K562 (cell line): ENCODE results near the gene TLR5. TPM values are rescaled to one million over a fixed set of nuclear protein-coding genes. Genes with fewer than 3 reads are reported as not detected.
A peak's percentile ranks its signal among the peaks of the same experiment; 100 is the strongest.

Source experiments
- BRD4 ChIP-seq: fragments of 200-600 bp; sonication (generic); IDR thresholded peaks from 2 replicates; pipeline ENCODE4 v1.6.1; 2017; ENCODE audit warnings: inconsistent platforms
- CXXC5 ChIP-seq: fragments of 250-450 bp; sonication (Bioruptor Pico); IDR thresholded peaks from 2 replicates; pipeline ENCODE4 v1.8.0; 2022; ENCODE audit warnings: inconsistent platforms, mild to moderate bottlenecking, moderate library complexity
- ETS2 ChIP-seq: IDR thresholded peaks from 2 replicates; pipeline ENCODE4 v1.6.1; 2016; ENCODE audit warnings: borderline replicate concordance, missing genetic modification characterization, mild to moderate bottlenecking, moderate library complexity, missing compliant biosample characterization; ENCODE audit not compliant: poor library complexity, severe bottlenecking
- FOXK1 ChIP-seq: sonication (generic); formaldehyde crosslinking; IDR thresholded peaks from 2 replicates; pipeline ENCODE4 v1.8.0; 2022; ENCODE audit warnings: missing genetic modification reagents, mild to moderate bottlenecking, borderline replicate concordance
- GABPA ChIP-seq: fragments of 200-800 bp; sonication (Bioruptor generic); conservative IDR thresholded peaks from 2 replicates; pipeline ENCODE4 v1.6.1; 2016; ENCODE audit warnings: low read depth, missing genetic modification characterization, missing compliant biosample characterization
- HDAC6 ChIP-seq: IDR thresholded peaks from 2 replicates; pipeline ENCODE4 v1.6.1; 2012; ENCODE audit warnings: low read depth, mild to moderate bottlenecking, control low read depth, inconsistent platforms, low read length, moderate library complexity
- ILF3 ChIP-seq: fragments of 450-650 bp; IDR thresholded peaks from 2 replicates; pipeline ENCODE4 v1.6.1; 2018; ENCODE audit warnings: antibody characterized with exemption, mild to moderate bottlenecking, moderate library complexity, borderline replicate concordance
- MYBL2 ChIP-seq, 2 experiments: fragments of 450-650 bp in 1 of 2; sonication (generic) in 1 of 2; formaldehyde crosslinking in 1 of 2; IDR thresholded peaks; 2 replicates each; pipeline versions ENCODE4 v1.6.1 to v1.8.1; 2017 to 2022; ENCODE audit warnings: borderline replicate concordance in 1 of 2, inconsistent platforms in 1 of 2, low read depth in 1 of 2, mild to moderate bottlenecking in 1 of 2, missing genetic modification reagents in 1 of 2, moderate library complexity in 1 of 2
- PYGO2 ChIP-seq: fragments of 450-650 bp; IDR thresholded peaks from 2 replicates; pipeline ENCODE4 v1.6.1; 2016; ENCODE audit warnings: mild to moderate bottlenecking, missing genetic modification characterization, moderate library complexity, missing compliant biosample characterization
- RFX1 ChIP-seq: fragments of 450-650 bp; IDR thresholded peaks from 2 replicates; pipeline ENCODE4 v1.6.1; 2016; ENCODE audit warnings: mild to moderate bottlenecking, moderate library complexity
- RHOXF2B ChIP-seq: fragments of 250-450 bp; sonication (Bioruptor Pico); conservative IDR thresholded peaks from 2 replicates; pipeline ENCODE4 v1.5.1; 2021
- SIN3B ChIP-seq: fragments of 450-650 bp; IDR thresholded peaks from 2 replicates; pipeline ENCODE4 v1.6.1; 2017; ENCODE audit warnings: low read depth, mild to moderate bottlenecking, moderate library complexity
- SMARCC2 ChIP-seq: fragments of 450-650 bp; IDR thresholded peaks from 2 replicates; pipeline ENCODE4 v1.6.1; 2017; ENCODE audit warnings: antibody characterized with exemption, moderate library complexity, mild to moderate bottlenecking, low read depth
- SP1 ChIP-seq: sonication (generic); formaldehyde crosslinking; IDR thresholded peaks from 2 replicates; pipeline ENCODE4 v1.8.1; 2022; ENCODE audit warnings: mild to moderate bottlenecking, missing genetic modification reagents
- SRSF9 ChIP-seq: fragments of 200-400 bp; formaldehyde crosslinking; IDR thresholded peaks from 2 replicates; pipeline ENCODE4 v1.6.1; 2017; ENCODE audit warnings: low read depth, low read length, borderline replicate concordance
- TEAD2 ChIP-seq: fragments of 450-650 bp; IDR thresholded peaks from 2 replicates; pipeline ENCODE4 v1.6.1; 2016; ENCODE audit warnings: missing genetic modification characterization, control low read depth, missing compliant biosample characterization
- polyA plus RNA-seq, 8 experiments: library from polyadenylated mRNA; depleted of rRNA in 4 of 8; stranded (reverse) in 5 of 8; unstranded in 3 of 8; fragments of >200 nt; fragmentation: Nextera tagmentation in 2 of 8; fragmentation: Illumina TruSeq in 1 of 8; extraction: Ambion mirVana in 2 of 8; extraction: Trizol in 1 of 8; gene quantifications; 2 replicates each; pipeline versions ENCODE4 v1.2.1 to v1.2.3, GENCODE V29; 2011 to 2014; ENCODE audit warnings: inconsistent platforms in 1 of 8, missing spikeins in 1 of 8
- total RNA-seq, 7 experiments: library from RNA; depleted of rRNA in 6 of 7; stranded (reverse); fragments of >200 nt in 6 of 7; fragmentation: Illumina TruSeq in 2 of 7; extraction: Trizol in 2 of 7; gene quantifications; 2 replicates each; pipeline versions ENCODE4 v1.2.1 to v1.2.3, GENCODE V29; 2011 to 2021; ENCODE audit warnings: low replicate concordance in 1 of 7
- TF ChIP-seq, protein P1 (sequence below): fragments of 250-450 bp; sonication (Bioruptor Pico); IDR thresholded peaks from 2 replicates; pipeline ENCODE4 v1.8.0; 2021; ENCODE audit warnings: mild to moderate bottlenecking, moderate library complexity
- TF ChIP-seq, protein P2 (sequence below): fragments of 450-650 bp; formaldehyde crosslinking; IDR thresholded peaks from 2 replicates; pipeline ENCODE4 v1.4.0; 2020; ENCODE audit warnings: mild to moderate bottlenecking, moderate library complexity
- TF ChIP-seq, protein P3 (sequence below): fragments of 250-450 bp; sonication (Bioruptor Pico); IDR thresholded peaks from 2 replicates; pipeline ENCODE4 v1.5.1; 2021; ENCODE audit warnings: mild to moderate bottlenecking
- TF ChIP-seq, protein P4 (sequence below), 2 experiments: fragments of 450-650 bp in 1 of 2; sonication (generic) in 1 of 2; formaldehyde crosslinking; conservative IDR thresholded peaks; 2 replicates each; pipeline versions ENCODE4 v1.4.0 to v1.8.1; 2020 to 2022; ENCODE audit warnings: mild to moderate bottlenecking in 1 of 2, missing genetic modification reagents in 1 of 2
- TF ChIP-seq, protein P5 (sequence below), 2 experiments: fragments of 250-450 bp in 1 of 2; fragments of 450-650 bp in 1 of 2; sonication (Bioruptor Pico) in 1 of 2; IDR thresholded peaks; 2 replicates each; pipeline versions ENCODE4 v1.6.1 to v1.8.0; 2016 to 2021; ENCODE audit warnings: mild to moderate bottlenecking in 2 of 2, moderate library complexity in 2 of 2, missing compliant biosample characterization in 1 of 2, missing genetic modification characterization in 1 of 2

The TLR5 gene
- total and polyA plus RNA-seq, 9 of the 15 experiments (the other 6 are each of a cell fraction or from before 2014, with no cell fraction given) = 0.93 to 7.4 (median 1.9) TPM

DNA sequence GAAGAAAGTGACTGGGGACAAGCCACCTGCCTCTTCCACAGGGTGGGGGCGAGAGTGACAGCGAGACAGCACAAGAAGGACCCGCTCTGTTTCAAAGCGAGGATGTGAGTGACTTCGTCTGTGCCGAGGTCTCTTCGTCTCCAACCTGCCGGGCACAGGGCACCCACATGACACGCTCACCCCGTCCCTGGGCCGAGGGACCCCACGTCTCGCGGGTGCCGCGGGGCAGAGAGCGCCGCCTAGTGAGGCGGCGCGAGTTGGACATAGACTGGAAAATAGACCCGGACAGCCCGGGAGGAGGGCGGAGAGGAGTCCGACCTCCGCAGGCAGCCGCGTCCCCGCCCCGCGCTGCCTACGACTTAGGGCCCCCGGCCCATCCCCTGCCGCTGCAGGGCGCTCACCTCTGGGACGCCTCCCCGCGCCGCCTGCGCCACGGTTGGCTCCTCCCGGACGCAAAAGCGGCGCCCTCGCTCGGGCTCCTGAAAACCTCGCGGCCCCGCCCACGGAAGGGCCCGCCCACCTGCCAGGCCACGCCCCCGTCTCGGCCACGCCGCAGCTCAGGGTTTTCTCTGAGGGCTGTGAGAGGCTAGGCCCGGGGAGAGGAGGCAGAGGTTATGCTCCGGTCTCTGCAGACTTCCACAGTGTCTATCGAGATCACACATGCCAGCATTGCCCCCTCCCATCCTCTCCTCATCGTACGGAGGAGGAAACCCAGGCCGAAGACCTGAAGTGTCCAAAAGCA, at the start of gene TLR5 (continued):
- TF ChIP-seq, protein P1, sequence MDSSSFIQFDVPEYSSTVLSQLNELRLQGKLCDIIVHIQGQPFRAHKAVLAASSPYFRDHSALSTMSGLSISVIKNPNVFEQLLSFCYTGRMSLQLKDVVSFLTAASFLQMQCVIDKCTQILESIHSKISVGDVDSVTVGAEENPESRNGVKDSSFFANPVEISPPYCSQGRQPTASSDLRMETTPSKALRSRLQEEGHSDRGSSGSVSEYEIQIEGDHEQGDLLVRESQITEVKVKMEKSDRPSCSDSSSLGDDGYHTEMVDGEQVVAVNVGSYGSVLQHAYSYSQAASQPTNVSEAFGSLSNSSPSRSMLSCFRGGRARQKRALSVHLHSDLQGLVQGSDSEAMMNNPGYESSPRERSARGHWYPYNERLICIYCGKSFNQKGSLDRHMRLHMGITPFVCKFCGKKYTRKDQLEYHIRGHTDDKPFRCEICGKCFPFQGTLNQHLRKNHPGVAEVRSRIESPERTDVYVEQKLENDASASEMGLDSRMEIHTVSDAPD (CRISPR knock-in tag) = no peak
- no peak; the same call in 1 of the 2 replicates for TF ChIP-seq ILF3
- peak; percentile 85 for TF ChIP-seq SP1
- TF ChIP-seq ETS2 (tag) = no peak
- no peak for TF ChIP-seq HDAC6
- TF ChIP-seq RFX1 = no peak
- TF ChIP-seq, protein P2, sequence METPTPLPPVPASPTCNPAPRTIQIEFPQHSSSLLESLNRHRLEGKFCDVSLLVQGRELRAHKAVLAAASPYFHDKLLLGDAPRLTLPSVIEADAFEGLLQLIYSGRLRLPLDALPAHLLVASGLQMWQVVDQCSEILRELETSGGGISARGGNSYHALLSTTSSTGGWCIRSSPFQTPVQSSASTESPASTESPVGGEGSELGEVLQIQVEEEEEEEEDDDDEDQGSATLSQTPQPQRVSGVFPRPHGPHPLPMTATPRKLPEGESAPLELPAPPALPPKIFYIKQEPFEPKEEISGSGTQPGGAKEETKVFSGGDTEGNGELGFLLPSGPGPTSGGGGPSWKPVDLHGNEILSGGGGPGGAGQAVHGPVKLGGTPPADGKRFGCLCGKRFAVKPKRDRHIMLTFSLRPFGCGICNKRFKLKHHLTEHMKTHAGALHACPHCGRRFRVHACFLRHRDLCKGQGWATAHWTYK (CRISPR knock-in tag) = peak; percentile 76
- TF ChIP-seq BRD4 = no peak
- TF ChIP-seq, protein P3, sequence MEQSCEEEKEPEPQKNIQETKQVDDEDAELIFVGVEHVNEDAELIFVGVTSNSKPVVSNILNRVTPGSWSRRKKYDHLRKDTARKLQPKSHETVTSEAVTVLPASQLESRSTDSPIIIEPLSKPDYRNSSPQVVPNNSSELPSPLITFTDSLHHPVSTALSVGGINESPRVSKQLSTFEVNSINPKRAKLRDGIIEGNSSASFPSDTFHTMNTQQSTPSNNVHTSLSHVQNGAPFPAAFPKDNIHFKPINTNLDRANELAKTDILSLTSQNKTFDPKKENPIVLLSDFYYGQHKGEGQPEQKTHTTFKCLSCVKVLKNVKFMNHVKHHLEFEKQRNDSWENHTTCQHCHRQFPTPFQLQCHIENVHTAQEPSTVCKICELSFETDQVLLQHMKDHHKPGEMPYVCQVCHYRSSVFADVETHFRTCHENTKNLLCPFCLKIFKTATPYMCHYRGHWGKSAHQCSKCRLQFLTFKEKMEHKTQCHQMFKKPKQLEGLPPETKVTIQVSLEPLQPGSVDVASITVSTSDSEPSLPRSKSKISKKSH = no peak
- TF ChIP-seq PYGO2 (tag) = no peak
- peak; percentile 67; the same call in 1 of the 2 replicates for TF ChIP-seq SMARCC2
- peak; percentile 58; the same call in 1 of the 2 replicates for TF ChIP-seq SIN3B
- TF ChIP-seq GABPA (tag) = no peak
- TF ChIP-seq, protein P4, sequence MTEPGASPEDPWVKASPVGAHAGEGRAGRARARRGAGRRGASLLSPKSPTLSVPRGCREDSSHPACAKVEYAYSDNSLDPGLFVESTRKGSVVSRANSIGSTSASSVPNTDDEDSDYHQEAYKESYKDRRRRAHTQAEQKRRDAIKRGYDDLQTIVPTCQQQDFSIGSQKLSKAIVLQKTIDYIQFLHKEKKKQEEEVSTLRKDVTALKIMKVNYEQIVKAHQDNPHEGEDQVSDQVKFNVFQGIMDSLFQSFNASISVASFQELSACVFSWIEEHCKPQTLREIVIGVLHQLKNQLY (CRISPR knock-in tag; conservative IDR thresholded peaks at IDR 0.05) = peak in 1 of 2 experiments; percentile 94; a peak in 2 of 4 replicates
- TF ChIP-seq, protein P5, sequence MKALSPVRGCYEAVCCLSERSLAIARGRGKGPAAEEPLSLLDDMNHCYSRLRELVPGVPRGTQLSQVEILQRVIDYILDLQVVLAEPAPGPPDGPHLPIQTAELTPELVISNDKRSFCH (CRISPR knock-in tag; IDR thresholded peaks at IDR 0.05) = no peak
- TF ChIP-seq, protein P5 (tag; IDR thresholded peaks at IDR 0.05) = peak; percentile 37
- no peak for TF ChIP-seq SRSF9
- no peak for TF ChIP-seq TEAD2
- TF ChIP-seq FOXK1 (CRISPR knock-in tag) = peak; percentile 99
- TF ChIP-seq RHOXF2B = no peak
- peak; percentile 97 for TF ChIP-seq CXXC5
- no peak for TF ChIP-seq MYBL2 (IDR thresholded peaks at IDR 0.05; ENCODE audit: low read depth)
- TF ChIP-seq MYBL2 (CRISPR knock-in tag; IDR thresholded peaks at IDR 0.05; ENCODE audit: borderline replicate concordance) = no peak
